ENCODE results near the gene FANCG.

DNA sequence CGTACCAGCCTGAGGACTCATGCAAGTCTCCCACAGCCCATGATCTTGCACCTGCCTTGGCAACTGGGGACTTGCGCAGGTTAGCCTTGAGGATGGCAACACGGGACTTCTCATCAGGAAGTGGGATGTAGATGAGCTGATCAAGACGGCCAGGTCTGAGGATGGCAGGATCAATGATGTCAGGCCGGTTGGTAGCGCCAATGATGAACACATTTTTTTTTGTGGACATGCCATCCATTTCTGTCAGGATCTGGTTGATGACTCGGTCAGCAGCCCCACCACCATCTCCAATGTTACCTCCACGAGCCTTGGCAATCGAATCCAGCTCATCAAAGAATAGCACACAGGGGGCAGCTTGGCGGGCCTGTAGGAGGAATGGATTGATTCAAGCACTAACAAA is 20.3 kb downstream of the FANCG start:
- no peak for TF ChIP-seq CTCF (IDR thresholded peaks at IDR 0.05)
- TF ChIP-seq EZH2 (IDR thresholded peaks at IDR 0.05; ENCODE audit: borderline replicate concordance, insufficient read depth, low read depth, low read length, poor library complexity, severe bottlenecking): no peak
